GM21423 (cell line): ENCODE data around the gene TKT.

Experiments used
- ATAC-seq: cut with Tn5 transposase; IDR thresholded peaks from one replicate; pipeline ENCODE4 v1.9.1; 2021; ENCODE audit warnings: mild to moderate bottlenecking, moderate library complexity; ENCODE audit not compliant: unreplicated experiment

The TKT gene

GRCh38 chr3:53199834-53200233 is 56.0 kb downstream of the TKT start:
- ATAC-seq: no peak

- no peak for ATAC-seq
These were observed 56.8 kb downstream of the TKT start for GRCh38 chr3:53198996-53199395.

- no peak for ATAC-seq
These were observed 57.4 kb downstream of the TKT start for GRCh38 chr3:53198256-53198977.

DNA sequence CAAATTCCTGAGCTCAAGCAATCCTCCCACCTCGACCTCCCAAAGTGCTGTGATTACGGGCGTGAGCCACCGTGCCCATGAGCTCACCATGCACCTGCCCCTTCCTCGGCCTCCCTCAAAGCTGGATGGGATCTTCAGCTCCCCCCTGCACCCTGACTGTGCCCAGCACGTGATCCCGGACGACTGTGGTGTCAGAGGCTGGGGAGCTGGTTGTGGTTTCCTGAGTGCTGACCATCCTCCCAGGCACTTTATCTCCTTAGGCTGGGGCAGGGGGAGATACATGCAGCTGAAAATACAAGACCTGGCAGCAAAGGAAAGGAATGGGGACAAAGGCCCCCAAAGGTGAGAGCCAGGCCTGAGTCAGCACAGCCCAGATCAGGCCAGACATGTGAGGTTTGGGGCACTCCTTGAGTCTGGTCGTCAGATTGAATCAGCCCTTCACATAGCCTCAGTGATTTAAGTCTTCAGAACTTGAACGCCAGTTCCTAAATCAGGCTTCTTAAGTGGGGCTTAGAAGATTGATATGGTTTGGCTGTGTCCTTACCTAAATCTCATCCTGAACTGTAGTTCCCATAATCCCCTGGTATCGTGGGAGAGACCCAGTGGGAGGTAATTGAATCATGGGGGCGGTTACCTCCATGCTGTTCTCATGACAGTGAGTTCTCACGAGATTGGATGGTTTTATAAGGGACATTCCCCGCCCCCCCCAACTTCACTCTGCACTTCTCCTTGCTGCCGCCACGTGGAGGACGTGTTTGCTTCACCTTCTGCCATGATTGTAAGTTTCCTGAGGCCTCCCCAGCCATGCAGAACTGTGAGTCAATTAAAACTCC is 59.0 kb downstream of the TKT start:
- ATAC-seq: no peak

DNA sequence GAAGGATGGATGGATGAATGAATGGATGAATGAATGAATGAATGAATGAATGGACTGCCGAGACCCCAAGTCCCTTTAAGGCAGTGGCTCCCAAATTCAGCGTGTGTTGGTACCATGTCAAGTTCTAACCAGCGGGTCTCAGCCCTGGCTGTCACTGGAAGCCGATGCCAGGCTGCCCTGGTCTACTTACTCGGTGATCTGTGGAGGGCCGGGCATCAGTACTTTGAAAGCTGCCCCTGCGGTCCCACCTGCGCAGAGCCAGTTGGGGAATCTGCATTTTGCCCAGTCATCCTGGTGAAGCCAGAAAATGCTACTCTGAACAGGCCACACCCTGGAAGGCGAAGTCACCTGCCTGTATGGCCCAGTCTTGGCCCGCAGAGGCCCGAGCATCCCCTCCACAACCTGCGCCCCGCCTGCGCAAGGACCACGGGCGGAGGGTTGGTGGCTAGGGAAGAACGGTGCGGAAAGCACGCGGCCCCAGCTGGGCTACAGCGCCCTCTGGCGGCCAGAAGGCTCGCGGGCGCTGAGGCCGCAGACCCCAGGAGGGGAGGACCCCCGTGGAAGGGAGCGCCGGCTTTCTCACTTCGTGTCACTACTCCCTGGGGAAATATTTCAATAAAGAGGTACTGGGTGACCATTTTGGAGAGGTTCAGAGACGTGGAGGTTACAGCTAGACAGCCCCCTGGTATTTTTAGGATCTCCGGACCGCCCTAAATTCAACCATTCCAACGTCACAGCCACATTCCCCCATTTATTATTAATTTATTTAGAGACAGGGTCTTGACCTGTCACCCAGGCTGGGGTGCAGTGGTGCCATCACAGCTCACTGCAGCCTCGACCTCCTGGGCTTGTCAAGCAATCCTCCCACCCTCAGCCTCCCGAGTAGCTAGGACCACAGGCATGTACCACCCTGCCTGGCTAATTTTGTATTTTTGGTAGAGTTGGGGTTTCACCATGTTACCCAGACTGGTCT is 59.9 kb downstream of the TKT start:
- ATAC-seq: no peak

DNA sequence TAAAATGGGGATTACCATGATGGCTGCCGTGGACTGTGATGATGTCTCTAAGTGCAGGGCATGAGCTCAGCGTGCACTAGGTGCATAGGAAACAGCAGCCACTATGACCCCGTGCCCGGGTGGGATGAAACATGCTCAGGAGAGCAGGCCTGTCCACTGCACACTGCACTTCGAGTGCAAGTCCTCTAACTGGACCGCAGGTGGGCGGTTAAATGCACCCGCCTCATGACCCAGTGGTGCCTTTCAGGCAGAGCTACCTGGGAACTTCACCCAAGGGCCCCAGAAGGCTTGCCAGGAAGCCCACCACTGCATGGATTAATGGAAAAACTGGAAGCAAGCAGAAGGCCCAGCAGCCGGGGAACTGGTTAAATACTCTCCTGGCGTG is 60.8 kb downstream of the TKT start:
- no peak for ATAC-seq

- no peak for ATAC-seq
These were observed 61.4 kb downstream of the TKT start for GRCh38 chr3:53194210-53195065.

GRCh38 chr3:53193466-53194209 is 62.2 kb downstream of the TKT start:
- ATAC-seq: no peak

DNA sequence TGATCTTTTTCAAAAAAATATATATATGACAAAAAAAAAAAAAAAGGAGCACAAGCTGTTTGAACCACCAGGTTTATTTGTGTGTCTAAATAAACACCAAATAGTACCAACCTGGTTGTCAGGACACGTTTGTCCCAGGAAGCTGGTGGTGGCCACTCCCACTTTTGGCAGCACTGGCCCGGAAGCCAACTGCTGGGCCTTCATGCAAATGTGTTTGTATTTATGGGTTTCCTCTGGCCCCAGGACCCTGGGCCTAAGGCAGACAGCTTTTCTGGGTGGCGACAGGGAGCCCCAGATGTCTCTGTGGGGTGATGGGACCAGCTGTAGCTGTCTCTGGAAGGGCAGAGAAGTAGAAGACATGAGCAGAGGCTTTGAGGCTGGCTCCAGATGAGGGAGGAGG is 63.2 kb downstream of the TKT start:
- no peak for ATAC-seq

DNA sequence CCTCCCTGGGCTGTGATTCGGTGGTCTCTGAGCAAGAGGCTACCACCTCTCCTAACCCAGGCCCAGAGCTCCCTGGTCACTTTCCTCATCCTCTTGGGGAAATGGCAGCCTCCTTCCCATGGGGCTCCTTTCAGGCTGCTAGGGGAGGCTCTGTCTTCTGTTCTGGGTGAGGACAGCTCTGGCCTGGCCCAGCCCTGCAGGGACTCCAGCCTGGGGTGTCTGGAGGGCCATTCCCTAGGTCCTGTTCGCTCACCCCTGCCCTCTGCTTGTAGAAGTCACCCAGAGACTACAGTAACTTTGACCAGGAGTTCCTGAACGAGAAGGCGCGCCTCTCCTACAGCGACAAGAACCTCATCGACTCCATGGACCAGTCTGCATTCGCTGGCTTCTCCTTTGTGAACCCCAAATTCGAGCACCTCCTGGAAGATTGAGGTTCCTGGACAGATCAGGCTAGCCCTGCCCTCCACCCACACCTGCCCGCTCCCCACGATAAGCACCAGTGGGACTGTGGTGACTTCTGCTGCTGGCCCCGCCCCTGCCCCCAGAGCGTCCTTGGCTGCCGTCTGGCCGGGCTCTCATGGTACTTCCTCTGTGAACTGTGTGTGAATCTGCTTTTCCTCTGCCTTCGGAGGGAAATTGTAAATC is 63.9 kb downstream of the TKT start:
- no peak for ATAC-seq

DNA sequence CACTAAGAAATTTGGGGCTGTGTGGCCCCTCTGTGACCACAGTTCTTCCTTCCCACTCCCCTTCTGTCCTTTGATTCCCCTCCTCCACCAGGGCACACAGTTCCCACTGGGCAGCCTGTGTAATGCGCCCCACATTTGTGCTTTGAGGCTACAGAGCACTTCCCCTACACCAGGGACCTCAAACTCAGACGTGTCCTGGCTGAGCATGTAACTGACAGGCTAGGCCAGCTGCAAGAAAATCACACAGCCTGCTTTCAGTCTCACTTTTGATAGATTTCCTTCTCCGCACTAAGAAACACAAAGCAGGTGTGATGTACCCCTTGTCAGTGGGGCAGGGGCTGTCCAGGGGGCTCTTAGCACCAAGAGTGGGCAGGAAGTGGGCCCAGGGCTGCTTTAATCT is 65.2 kb downstream of the TKT start:
- no peak for ATAC-seq

GRCh38 chr3:53189276-53189675 is 66.5 kb downstream of the TKT start:
- no peak for ATAC-seq

DNA sequence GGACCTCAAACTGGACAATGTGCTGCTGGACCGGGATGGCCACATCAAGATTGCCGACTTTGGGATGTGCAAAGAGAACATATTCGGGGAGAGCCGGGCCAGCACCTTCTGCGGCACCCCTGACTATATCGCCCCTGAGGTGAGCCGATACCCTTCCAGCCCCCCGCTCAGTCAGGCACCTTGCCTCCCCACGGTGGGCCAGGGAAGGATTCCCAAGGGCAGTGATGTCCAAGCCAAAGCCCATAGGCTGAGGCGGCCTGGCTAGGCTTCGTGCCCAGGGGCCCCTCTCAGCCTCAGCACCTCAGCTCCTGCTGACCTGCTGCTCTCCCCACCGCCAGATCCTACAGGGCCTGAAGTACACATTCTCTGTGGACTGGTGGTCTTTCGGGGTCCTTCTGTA is 67.1 kb downstream of the TKT start:
- ATAC-seq: no peak

DNA sequence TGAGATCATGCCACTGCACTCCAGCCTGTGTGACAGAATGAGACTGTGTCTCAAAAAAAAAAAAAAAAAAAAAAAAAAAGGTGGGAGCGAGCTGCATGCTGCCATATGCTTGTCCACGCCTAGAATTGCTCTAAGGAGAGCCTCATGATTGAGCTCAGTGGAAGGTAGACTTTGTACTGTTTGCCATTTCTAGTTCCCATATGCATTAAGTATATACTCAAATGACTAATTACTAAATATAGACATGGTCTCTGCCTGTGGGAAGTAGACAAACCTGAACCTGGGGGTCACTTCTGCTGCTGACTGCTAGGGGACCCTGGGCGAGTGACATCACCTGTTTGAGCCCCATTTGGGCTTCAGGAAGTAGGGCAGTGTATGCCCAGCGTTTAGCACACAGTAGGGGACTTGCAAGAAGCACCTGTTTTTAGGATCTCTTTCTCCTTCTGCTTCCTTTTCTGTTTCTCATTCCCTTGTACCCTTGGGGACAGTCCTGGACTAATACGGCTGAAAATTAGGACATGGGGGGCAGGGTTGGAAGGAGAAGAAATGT is 67.6 kb downstream of the TKT start:
- ATAC-seq: no peak

GRCh38 chr3:53187430-53187829 is 68.4 kb downstream of the TKT start:
- ATAC-seq: no peak

DNA sequence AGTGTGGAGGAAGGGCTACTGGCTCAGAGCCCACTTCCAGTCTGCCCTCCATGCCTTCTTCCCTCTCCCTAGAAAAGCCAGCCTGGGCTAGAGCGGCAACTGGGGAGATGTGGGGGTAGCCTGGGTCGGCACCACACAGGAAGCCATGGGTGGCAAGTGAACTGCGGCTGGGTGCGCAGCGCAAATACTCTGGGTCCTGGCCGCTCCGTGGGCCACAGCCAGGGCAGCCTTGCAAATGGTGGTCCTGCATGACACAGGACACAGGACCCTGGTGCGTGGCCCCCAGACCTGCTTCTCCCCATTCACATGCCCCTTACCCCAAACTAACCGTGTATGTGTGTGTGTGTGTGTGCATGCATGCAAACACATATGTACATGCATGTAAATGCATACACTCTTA is 69.1 kb downstream of the TKT start:
- ATAC-seq: no peak

GRCh38 chr3:53185761-53186465 is 69.9 kb downstream of the TKT start:
- ATAC-seq: no peak

DNA sequence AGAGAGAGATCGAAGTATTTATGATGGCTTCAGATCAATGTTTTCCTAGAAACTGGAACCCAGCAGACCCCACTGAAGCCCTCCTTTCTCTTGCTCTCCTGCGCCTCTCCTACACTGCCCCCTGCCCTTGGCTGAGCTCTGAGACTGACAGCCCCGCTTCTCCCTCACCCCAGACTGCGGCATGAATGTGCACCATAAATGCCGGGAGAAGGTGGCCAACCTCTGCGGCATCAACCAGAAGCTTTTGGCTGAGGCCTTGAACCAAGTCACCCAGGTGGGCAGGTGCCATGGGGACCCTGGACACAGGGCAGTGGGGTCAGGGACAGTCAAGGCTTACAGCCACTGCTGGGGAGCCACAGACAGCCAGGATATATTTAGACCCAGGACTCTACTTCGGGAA is 71.1 kb downstream of the TKT start:
- ATAC-seq: no peak
